SIG-M5 (cell line): ENCODE measurements around the gene PDE4D.
"Not testable (repeated sequence)": the region's sequence is repeated elsewhere in the genome, so short reads cannot be mapped to it uniquely, and the experiment has no call there.

Experiments
- DNase-seq: peaks from one replicate; lab custom pipeline; 2025; lab: John Stamatoyannopoulos, UW

PDE4D gene

GRCh38 chr5:58965677-58966414, 927.7 kb downstream of the PDE4D start:
- DNase-seq: no peak

GRCh38 chr5:58963821-58964220, 929.7 kb downstream of the PDE4D start:
- DNase-seq: no peak

GRCh38 chr5:58963361-58963760, 930.2 kb downstream of the PDE4D start:
- DNase-seq: no peak

- no peak for DNase-seq
These were observed 931.8 kb downstream of the PDE4D start for GRCh38 chr5:58961631-58962280.

- no peak for DNase-seq
These were observed 934.8 kb downstream of the PDE4D start for GRCh38 chr5:58958701-58959100.

- not testable (repeated sequence) for DNase-seq
These were observed 940.3 kb downstream of the PDE4D start for GRCh38 chr5:58953218-58953617.

- DNase-seq: no peak
These were observed 943.3 kb downstream of the PDE4D start for GRCh38 chr5:58950224-58950623.

GRCh38 chr5:58946230-58946629, 947.3 kb downstream of the PDE4D start:
- no peak for DNase-seq

GRCh38 chr5:58944221-58944620, 949.3 kb downstream of the PDE4D start:
- DNase-seq: no peak

- DNase-seq: no peak
These were observed 953.1 kb downstream of the PDE4D start for GRCh38 chr5:58940446-58940845.

- DNase-seq: no peak
These were observed 953.9 kb downstream of the PDE4D start for GRCh38 chr5:58939664-58940063.

GRCh38 chr5:58938563-58939424, 954.7 kb downstream of the PDE4D start:
- no peak for DNase-seq

- no peak for DNase-seq
These were observed 956.4 kb downstream of the PDE4D start for GRCh38 chr5:58937031-58937681.

GRCh38 chr5:58934629-58935097, 958.9 kb downstream of the PDE4D start:
- no peak for DNase-seq

- no peak for DNase-seq
These were observed 959.5 kb downstream of the PDE4D start for GRCh38 chr5:58933891-58934628.

- DNase-seq: no peak
These were observed 961.4 kb downstream of the PDE4D start for GRCh38 chr5:58932057-58932612.

GRCh38 chr5:58930520-58930919, 963.0 kb downstream of the PDE4D start:
- DNase-seq: no peak

- no peak for DNase-seq
These were observed 963.8 kb downstream of the PDE4D start for GRCh38 chr5:58929726-58930125.

- no peak for DNase-seq
These were observed 965.6 kb downstream of the PDE4D start for GRCh38 chr5:58927938-58928337.

- no peak for DNase-seq
These were observed 966.3 kb downstream of the PDE4D start for GRCh38 chr5:58927181-58927580.

GRCh38 chr5:58926541-58926935, 967.0 kb downstream of the PDE4D start:
- no peak for DNase-seq
